ENCODE measurements around the gene GNAL.

Gene GNAL

DNA sequence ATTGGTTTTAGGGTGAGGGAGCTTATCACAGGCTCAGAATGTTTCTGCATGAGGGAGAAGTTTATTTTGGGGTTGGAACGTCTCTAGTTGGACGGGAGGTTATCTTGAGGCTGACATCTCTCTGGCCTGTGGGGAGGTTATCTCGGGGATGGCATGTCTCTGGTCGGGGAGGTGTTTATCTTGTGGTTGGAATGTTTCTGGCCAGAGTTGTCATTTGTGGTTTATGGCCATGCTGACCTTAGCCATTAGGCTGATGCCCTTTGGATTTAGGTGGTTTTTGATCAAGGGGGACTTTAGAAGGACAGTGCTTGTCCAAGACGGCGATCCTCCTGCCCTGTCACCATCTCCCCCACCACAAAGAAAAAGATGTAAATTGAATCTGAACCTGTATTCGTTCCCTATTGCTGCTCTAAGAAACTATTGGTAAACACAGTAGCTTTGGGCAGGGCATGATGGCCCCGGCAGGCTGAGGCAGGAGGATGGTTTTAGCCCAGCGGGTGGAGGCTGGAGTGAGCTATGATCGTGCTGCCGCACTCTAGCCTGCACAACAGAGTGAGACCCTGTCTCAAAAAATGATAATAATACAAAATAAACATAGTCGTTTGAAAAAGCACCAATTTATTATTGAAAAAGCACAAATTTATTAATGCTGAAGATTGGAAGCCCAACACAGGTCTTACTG, 236.9 kb downstream of the GNAL start:
- DNase-seq: no peak

DNA sequence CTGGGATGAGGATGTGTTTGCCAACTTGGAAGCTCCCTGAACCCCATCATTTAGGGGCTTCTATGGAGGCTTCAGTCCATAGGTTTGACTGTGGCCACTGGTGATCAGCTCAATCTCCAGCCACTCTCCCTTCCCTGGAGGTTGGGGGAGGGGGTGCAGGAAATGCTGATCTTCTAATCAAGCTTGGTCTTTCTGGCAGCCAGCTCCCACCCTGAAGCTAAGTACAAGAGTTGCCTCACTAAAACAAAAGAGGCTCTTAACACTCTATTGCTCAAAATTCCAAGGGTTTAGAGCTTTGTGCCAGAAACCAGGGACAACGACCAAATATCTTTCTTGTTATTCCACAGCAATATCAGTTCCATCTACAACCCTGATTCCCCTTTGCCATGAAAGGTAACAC, 238.4 kb downstream of the GNAL start:
- no peak for DNase-seq

DNA sequence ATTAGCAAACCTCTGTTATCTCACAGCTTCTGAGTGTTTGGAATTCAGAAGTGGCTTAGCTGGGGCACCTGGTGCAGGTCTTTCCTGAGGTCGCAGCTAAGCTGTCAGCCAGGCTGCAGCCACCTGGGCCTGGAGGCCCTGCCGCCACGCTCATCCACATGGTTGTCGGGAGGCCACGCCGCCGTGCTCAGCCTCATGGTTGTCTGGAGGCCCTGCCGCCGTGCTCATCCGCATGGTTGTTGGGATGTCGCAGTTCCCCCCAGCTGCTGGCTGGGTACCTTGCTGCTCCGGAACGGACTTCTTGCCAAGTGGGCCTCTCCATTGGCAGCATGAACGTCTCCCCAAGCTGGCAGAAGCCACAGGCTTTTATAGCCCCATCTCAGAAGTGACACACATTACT, 243.3 kb downstream of the GNAL start:
- DNase-seq: no peak

All from NCI-H748 treated with DMSO at 0.1 percent for 48 hours (cell line).